HG02759 (cell line): Measurements from ENCODE around the gene SEMA3E.
"Not testable (repeated sequence)": the region's sequence is repeated elsewhere in the genome, so short reads cannot be mapped to it uniquely, and the experiment has no call there.

Experiments used
- ATAC-seq: cut with Tn5 transposase; IDR thresholded peaks from one replicate; pipeline ENCODE4 v1.9.1; 2021; ENCODE audit warnings: mild to moderate bottlenecking, moderate library complexity; ENCODE audit not compliant: unreplicated experiment

Gene SEMA3E

DNA sequence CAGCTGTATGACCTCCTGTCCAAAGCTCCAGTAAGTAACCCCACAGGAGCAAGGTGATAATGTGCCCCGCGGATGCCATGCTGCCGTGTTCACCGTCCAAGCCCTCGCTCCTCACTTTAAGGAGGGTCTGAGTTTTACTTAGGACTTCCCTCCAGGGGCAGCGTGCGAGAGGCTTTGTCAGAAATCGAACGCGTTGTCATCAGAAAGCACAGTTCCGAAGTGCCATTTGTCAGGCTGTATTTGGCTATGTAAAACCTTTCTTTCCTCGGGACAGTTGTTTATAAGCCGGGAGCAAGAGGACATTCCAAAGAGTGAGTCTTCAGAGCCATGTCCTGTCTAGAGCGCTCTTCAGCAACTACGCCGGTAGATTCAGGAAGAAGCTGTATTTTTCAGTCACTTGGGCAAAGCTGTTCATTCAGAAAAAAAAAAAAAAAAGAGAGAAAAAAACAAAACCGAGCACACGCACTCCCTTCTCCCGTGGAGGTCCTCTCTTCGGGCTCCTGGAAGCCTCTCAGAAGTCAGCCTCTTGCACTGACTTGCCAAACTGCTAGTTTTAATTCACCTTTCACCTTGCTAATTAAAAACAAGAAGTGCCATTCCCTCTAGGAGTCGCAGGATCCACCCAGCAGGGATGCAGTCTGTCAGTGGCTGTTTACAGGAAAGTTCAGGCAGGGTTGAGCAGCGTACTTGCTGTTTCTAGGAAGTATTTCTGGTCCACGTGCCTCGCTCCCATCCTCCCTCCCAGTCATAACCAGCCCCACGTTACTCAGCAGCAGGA is at the start of gene SEMA3E:
SEMA3E (minus strand) TSS at position 676 of the 778 bp plus-strand sequence.
- ATAC-seq = no peak

DNA sequence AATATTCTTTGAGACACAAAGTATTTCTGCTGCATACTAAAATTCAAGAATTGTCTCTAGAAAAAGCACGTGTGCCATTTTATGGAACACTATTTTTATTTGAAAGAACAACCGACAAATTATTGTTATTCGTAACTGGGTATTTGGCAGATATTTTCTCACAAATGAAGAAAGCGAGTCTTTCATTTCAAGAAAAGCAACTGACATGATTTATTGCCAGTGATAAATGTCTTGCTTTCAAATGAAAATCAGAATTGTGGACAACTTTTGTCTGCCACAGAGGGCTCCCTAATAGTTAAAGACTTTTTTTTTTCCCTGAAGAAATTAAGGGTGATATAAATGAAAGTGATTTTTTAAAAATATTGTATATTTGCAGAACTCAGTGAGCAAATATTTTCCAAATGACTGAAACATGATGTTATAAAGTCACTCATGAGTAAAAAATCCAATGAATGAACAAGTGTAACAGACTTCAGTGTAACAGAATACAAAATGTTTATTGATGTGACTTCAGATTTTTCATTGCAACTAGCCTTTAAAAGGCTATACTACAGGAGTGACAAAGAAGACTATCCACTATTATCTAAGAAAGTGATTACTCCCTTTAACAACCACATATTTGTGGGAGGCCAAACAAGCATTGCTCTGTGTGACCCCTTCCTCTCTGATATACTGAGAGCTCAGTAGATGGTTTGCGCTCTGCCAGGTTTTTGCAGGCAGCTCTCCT is 49.0 kb upstream of the SEMA3E start:
- ATAC-seq = no peak

DNA sequence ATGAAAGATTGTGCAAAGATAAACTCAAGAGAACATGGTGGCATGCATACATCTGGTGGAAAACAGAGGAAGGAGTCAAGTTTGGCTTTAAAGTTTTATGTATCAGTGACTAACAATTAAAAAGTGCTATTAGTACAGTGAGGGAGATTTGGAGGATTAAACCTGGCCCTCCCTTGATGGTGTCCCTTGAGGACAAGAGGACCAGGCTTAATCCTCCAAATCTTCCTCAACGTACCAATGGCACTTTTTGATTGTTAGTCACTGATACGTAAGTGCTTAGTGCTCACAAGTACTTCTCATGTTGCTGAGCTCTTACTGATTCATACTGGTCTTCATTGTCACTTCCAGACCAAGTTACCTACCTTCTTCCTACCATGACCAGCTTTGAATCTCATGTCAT is 47.2 kb upstream of the SEMA3E start:
- ATAC-seq = no peak

DNA sequence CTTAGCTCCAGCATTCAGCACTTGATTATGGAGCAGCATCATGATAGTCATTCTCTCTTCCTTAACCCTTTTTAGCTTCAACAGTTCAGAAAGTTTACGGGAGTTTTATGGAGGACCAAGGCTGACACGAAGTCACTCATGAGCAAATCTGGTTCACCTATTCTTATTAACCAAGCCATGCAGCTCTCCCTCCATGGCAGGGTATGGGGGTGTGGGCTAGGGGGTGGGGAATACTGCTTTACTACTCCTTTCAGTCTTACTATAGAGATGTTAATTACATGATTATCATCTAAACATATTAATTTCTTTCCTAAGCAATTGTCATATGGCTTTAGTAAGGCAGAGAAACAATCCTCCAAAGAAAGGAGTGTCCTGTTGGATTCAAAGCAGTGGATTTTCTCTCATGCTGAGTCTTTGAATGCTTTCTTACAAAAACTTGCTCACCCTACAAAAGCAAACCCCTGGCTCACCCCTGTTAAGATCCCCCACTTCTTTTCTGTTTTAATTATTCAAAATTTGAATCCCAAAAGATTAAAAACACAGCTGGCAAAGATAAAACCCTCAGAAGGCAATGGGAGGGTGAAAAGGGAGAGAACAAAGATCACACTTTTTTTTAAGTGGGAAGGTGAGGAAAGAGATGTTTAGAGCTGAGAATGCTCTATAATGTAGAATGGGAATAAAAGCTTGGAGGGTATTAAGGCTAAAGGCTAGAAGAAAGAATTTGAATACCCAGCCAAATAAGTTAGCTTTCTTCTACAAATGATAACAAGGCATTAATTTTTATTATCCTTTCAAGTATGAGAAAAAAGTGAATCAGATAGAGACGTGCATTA is 46.4 kb upstream of the SEMA3E start:
- ATAC-seq = no peak

DNA sequence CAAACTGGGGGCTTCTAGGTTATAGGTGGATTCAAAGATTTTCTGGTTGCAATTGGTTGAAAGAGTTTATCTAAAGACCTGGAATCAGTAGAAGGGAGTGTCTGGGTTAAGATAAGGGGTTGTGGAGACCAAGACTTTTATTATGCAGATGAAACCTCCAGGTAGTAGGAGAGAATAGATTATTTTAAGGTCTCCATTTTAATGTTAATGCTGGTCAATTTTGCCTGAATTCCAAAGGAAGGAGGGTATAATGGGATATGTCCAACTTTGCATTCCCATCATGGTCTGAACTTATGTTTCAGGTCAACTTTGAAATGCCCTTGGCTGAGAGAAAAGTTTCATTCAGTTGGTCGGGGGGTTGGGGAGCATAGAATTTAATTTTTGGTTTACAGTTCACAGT is 44.3 kb upstream of the SEMA3E start:
- no peak for ATAC-seq

DNA sequence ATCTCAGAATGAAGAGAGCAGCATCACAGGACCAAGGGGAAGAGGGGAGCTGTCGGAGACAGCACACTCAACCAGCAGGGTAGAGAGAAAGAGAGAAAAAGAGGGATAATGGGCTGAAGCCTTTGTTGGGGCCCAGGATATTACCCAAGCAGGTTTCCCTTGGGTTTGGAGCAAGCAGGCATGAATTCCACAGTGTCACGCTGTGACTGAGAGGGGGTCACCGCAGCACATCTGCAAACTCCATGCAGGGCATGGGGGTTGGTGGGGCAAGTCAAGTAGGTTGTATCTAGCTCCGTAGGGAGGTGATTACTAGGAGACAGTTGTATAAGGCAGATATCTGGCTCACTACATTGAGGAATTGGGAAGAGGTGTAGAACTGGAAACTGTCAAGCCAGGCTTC is 42.2 kb upstream of the SEMA3E start:
- no peak for ATAC-seq

DNA sequence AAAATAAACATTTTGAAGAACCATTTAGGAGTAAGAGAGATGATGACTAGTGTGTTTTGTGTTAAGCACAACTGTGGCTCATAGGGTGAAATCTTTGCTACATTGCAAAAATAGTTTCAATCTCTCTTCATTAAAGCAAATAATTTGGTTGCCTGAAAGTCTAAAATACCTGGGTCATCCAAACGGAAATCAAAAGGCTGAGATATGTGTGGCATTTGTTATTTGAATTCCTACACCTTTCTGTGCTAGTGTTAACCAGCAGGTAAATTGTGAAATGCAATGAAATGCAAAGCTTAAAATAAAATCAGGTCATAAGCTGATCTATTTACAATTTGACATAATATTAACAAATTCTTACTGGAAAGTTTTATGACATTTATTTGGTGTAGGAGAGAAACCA is 40.9 kb upstream of the SEMA3E start:
- no peak for ATAC-seq

DNA sequence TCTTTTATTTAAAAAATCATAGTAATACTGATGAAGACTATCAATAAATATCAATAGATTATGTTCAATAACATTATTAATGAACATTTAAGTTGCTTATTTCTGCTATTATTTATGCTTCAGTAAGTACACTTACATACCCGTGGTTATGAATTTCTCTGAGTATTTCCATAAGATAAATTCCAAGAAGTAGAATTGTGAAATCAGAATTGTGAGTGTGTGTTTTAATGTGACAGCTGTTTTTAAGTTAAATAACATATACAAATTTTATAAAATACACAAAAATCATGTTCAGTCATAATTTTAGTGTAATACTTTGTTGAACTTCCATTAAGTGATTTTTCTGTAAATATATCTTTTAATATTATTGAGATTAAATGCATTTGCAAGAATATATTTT is 37.5 kb upstream of the SEMA3E start:
- no peak for ATAC-seq

DNA sequence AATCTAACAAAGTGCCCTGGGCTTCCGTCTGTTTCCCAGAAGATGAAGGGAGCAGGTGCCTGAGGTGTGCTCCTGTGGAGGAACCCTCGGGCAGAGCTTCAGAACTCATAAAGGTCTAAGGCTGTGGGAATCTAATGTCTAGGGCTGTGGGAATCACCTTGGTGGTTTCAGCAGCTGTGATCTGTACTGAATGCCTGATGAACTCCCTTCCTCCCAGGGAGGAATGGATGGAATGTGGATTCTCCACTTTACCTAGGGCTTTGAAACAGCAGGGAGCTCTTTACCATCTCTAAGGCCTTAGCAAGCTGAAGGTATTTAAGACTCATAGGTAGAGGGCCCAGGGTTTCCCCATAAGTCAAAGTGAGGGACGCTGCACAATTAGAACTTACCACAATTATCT is 36.0 kb upstream of the SEMA3E start:
- no peak for ATAC-seq

DNA sequence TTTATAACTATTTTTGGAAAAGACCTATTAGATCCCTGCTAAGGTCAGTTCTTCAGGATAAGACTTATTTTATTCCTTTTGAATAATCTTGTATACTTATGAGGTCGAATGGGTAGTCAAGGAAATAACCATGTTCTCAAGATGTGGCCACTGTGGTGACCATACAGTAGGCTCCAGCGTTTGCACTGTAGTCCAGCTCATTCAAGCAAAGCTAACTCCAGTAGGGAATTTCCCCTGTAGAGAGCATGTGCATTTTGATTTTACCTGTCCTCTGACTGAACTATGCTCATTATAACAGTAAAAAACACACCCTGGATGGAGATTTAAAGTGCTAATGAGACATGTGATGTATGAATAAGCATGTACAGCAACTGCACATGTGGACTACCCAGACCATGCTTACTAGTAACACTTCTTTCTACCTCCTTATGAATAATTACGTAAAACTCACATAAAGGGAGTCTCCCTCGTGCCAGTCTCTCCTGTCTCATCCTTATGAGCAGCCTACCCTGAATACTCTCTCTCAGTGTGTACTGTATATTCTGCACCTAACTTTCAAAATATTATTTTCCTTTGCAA is 32.4 kb upstream of the SEMA3E start:
- no peak for ATAC-seq

DNA sequence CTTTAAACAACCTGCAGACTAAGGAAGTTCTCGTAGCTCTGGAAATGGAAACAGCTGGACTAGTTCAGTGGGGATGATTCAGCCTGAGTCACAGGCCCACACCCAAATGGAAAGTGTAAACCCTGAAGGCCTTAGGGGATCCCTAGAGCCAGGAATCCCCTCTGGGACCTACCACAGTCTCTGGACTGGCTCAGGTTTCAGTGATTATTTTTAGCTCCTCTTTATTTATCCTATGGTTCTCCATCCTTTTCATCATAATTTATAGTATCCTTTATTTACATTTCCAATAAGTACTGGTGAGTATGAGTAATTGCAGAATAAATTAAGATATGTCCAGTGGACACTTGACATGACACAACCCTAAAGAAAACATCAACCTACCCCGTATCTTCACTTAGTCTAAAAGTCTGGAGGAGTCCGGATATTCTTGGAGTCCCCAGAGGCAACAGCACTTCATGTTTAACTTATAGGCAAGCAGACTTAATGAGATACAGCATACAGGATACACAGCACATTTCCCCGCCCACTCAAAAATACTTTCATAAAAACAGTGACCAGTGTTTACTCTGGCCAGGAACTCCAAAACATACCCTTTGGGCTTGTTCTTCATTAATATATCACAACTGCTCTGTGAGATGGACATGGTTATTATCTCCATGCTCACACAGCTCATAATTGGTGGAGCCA is 28.4 kb upstream of the SEMA3E start:
- no peak for ATAC-seq

DNA sequence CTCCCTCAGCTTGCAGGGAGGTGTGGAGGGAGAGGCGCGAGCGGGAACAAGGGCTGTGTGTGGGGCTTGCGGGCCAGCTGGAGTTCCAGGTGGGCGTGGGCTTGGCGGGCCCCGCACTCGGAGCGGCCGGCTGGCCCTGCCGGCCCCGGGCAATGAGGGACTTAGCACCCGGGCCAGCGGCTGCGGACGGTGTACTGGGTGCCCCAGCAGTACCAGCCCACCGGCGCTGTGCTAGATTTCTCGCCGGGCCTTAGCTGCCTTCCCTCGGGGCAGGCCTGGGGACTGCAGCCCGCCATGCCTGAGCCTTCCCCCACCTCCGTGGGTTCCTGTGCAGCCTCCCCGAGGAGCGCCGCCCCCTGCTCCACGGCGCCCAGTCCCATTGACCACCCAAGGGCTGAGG is 24.4 kb upstream of the SEMA3E start:
- not testable (repeated sequence) for ATAC-seq

DNA sequence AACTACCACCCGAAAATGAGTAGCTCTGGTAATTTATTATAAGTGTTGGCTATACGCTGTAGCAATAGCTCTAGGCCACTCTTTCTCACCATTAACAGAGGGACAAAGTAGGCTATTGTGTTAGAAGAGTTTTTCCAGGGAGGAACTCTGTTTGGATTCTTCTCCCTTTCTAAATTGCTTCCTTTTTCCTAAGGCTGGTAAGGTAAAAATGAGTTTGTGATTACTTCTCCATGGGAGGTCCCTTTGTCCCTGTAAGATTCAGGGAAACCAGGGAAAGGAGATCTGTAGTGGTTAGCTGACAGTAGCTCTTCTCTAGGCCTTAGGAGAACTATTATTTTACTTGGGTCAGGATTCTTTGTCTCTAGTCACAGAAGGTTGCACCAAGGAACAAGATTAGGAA is 23.2 kb upstream of the SEMA3E start:
- ATAC-seq = no peak

DNA sequence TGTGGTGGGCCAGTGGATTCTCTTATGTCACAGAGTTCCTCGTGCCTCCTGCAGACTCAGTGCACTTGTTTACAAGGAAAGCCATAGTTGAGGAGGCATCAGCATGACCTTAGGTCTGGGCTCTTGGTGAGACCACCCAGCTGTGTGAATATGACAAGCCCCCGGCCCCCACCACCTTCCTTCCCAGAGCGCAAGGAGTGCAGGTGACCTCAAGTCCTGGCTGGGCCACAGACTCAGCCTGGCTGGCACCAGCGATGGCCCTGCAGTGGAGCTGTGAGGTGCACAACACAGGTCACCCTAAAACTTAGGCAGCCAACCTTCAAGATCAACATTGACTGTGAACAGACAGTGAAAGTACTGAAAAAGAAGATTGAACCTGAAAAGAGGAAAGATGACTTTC is 14.2 kb upstream of the SEMA3E start:
- ATAC-seq = no peak

DNA sequence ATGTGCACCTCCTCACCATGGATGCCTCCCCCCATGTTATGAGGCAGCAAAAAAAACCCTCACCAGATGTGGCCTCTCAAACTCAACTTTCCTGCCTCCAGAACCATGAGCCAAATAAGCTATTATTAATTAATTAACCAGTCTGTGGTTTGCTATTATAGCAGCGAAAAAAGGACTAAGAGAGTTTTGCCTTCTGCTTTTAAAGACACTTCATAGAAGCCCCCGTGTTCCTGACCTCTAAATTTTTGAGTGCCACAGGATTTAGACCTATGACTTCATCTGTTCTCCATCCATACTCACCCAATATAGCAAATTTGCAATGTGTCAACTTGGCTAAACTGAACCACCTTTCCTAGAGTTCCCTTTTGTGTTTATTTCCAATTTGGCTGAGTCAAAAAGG is 9.2 kb upstream of the SEMA3E start:
- ATAC-seq = no peak

DNA sequence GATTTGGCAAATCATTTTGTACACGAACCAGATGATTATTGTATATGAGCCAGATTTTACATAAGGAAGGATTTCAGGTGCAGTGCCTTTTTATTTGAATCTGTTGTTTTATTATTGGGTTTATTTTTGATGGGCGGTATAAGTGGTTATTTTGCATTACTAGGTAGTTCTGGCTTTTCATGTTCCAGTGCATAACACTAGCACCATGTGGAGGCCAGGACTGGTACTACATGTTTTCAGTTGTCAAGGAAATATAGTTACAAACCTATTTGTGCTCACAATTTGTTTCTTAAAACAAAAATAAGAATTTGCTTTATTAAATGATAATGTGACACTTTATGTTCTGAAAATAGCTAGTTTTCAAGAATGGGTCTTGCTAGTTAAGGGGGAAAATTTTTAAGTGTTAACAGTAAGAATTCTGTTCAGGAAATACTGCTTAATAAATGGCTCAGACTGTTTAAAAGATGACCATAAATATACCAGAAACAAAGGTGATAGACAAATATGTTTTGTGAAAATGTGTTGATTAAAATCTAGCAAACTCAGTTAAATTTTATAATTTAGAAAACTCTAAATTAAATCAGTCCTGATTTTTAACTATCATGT is 7.1 kb upstream of the SEMA3E start:
- ATAC-seq = peak; percentile 75

DNA sequence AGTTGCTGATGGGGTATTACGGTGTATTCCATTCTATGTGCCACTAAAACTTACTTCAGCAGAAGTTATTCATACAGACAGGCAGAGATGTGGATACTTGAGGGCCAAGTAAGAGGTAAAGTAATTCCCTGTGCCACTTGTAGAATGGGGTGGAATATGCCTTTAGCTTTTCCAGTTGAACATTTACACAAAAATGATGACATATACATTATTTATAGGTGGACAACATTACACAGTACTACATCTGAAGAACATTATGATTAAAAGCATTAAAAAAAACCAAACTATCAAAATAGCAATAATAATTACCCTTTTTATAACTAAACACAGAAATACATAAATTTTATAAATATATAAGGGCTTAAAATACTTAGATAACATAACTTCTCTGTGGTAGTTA is 3.5 kb upstream of the SEMA3E start:
- ATAC-seq = no peak

DNA sequence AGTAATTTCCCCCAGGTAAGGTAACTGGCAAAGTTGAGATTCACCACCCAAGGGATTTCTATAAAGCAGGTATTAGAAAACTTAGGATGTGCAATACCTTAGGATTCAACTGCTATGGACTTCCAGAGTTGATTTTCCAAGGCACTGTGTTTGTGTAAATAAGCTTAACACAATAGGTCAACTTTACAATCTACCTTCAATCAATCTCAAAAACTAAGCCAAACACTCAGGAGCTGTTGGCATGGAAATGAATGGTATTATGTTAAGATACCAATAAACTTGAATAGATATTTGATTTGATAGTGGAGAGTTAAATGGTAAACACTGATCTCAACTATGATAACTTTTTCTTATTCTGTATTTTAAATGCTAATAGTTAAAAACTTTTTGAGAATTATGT is 762 bp upstream of the SEMA3E start:
- ATAC-seq = no peak

DNA sequence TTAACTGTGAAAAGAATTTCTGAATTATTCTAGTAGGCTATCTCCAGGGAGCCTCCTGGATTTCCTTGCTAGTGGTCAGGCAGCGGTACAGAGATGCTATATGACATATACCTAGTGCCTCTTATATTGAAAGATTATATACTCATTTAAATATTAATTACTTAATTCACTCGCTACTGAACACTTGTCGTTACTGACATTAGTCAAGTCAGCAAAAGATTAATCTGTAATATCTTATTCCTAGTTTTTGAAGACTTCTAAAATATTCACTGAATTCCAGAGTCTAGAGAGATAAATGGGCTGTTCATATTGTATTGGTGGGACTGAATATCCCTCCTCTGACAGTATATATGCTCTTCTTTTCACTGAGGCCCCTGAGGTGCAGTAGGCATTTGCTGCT is 2.9 kb downstream of the SEMA3E start:
- ATAC-seq = no peak

DNA sequence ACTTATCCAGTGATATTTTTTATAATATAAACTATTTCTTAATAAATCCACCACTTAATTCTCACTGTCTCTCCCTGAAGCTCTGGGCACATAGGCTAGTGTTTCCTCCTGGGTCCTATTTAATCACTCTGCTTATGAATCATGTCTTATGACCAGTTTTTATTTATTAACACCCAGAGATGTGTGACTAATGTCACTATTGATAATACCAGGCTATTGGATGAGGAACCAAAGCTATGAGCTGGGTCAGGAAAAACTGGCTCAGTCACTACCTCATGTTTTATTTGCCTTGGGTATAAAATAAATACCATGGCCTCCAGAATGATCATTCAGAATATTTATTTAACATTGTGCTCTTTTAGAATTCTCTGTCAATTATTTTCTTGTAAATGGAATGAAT is 5.2 kb downstream of the SEMA3E start:
- ATAC-seq = no peak
